HG03432 (cell line): ENCODE data around the gene SRPRB.

Source experiments
- ATAC-seq: cut with Tn5 transposase; IDR thresholded peaks from one replicate; pipeline ENCODE4 v1.9.1; 2021; ENCODE audit warnings: mild to moderate bottlenecking, moderate library complexity; ENCODE audit not compliant: unreplicated experiment

Gene SRPRB, protein sequence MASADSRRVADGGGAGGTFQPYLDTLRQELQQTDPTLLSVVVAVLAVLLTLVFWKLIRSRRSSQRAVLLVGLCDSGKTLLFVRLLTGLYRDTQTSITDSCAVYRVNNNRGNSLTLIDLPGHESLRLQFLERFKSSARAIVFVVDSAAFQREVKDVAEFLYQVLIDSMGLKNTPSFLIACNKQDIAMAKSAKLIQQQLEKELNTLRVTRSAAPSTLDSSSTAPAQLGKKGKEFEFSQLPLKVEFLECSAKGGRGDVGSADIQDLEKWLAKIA

DNA sequence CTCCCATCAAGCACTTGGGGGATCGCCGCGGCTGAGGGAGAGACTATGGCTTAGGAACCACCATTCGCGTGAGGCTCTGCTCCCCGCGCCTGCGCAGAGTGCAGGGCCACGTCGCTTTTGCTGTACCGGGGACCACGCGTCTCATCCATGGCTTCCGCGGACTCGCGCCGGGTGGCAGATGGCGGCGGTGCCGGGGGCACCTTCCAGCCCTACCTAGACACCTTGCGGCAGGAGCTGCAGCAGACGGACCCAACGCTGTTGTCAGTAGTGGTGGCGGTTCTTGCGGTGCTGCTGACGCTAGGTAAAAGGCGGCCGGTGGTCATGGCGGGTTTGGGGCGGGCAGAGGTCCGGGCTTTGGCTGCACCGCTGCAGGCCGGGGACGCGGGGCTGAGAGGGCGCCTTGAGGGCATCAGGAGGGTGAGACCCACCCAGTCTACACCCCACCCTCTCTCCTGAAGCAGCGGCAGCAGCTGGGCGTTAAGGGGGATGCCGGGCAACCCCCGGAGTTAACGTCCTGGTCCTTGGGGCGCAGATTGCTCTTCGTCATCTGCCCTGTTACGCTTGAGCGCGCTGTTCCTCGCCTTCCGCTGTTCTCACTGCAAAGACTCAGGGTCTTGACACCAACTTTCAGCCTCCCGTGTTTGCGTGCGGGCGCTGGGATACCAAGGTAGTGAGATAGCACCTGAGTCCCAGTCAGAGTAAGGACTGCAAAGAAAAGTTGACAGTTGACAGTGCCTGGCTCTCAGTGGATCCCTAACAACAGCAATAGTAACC lies at the start of gene SRPRB:
Gene SRPRB (plus strand): TSS at position 114 of the 774 bp plus-strand sequence. CDS start 34 bp downstream, at position 148.
- ATAC-seq, result peak; percentile 99

- no peak for ATAC-seq
Measured at GRCh38 chr3:133756716-133757694, 48.6 kb upstream of the SRPRB start.

DNA sequence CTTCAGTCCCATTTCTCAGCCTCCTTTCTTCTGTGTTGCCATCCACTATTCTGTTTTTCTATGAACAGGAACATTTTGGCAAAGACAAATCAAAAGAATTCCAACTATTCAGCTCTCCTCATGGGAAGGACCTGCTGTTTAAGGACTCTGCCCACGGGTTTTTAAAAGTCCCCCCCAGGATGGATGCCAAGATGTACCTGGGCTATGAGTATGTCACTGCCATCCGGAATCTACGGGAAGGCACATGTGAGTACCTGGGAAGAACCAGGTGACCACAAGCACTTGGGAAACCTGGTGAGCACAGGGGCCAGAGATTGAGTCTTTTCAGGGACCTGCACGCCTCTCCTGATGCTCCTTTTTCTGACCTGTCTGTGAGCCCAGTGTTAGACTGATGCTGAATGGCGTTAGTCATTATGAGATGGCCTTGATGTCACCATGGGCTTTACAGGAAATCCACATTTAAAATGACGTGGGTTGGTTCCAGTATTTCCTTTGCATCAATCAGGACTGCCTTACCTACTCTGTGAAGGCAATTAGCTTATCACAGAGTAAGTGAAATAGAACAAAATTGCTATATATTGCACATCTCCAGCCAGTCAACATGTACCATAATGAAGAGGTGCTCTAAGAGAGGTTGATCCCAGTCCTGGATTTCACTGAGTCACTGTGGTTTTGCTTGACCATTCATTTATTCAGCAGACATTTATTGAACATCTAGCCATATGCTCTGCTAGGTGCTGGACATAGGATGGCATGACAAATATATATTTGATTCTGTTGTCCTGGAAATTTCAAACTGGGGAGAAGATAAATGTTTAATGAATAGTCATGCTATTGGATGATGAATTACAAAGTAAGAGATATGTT lies 47.7 kb upstream of the SRPRB start:
- ATAC-seq, result no peak

- ATAC-seq, result no peak
Measured at GRCh38 chr3:133758568-133758928, 47.1 kb upstream of the SRPRB start.

DNA sequence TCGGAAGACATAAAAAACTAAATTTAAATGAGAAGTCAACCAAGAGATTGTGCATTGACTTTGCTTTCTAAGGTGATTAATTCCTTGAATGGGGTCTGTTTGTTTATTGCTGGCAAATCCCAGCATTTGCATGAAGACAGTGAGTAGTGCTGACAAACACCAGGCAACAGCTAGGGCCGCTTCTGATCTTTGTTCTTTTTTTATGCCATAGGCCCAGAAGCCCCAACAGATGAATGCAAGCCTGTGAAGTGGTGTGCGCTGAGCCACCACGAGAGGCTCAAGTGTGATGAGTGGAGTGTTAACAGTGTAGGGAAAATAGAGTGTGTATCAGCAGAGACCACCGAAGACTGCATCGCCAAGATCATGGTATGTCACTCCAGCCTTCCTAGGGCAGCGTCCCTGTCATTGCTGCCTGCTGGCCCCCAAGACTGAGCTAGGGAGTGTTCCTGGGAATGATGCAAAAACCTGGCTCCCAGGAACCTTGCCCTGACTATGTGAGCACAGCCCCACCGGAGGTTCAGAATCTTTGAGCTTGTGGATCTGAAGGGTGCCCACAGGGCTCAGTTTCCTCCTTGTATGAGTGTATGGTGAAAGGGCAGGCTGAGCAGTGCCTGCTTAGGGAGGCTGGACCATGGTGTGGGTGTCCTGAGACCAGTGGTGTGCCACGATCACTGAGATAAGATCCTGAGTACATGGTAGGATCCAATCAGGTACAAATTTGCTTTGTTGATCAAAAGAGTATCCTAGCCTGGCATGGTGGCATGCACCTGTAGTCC lies 46.5 kb upstream of the SRPRB start:
- ATAC-seq, result no peak

GRCh38 chr3:133759740-133760305 lies 45.8 kb upstream of the SRPRB start:
- ATAC-seq, result no peak

DNA sequence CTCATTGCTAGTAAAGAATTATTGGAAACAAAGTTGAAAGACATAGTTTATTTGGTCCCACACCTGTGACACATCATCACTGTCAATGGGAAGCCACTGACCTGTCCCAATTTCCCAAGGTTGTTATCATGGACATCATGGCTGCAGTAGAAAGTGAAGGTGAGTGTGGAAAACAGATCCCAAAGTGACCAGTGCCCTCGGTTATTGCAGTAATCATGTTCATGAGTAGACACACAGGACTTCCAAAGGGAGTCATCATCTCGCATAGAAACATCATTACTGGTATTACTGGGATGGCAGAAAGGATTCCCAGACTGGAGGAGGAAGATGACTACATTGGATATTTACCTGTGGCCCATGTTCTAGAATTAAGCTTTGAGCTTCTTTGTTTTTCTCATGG lies 44.7 kb upstream of the SRPRB start:
- ATAC-seq, result no peak

GRCh38 chr3:133761605-133762484 lies 43.8 kb upstream of the SRPRB start:
- no peak for ATAC-seq

- ATAC-seq, result no peak
Measured at GRCh38 chr3:133762539-133762938, 43.1 kb upstream of the SRPRB start.

DNA sequence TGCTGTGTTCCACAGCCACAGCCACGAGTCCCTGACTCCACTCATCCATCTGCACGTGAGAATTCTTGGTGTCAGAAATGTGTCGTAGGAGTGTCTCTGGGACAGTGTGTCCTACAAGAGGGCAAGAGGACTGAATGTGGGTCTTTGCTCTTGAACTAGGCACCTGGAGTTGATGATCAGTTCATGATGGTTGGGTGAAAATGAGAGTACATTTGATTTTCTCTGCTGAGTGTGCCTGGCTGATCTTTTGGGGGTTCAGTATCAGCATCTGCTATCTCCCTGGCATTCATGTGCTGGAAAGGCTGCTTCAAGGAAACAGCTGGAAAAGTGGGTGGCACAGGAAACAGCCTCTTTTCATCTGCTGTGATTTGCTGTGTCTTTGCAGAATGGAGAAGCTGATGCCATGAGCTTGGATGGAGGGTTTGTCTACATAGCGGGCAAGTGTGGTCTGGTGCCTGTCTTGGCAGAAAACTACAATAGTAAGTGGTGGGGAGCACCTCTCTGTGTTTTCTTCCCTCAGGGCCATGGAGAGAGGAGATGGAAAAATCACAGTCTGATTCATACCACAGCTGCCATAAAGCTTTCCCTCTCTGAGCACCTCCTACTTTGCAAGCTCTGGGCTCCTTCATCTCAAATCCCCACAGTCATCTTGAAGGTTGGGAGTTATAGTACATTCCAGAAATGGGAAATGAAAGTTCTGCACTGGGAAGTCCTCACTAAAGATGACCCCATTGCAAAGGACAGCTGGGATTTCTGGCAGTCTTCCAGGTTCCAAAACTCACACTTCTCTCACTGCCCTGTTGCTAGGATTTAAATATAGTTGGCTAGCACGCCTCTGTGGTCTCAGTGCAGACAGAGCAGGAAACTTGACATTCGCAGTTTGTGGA lies 41.6 kb upstream of the SRPRB start:
- ATAC-seq, result no peak

GRCh38 chr3:133765256-133765655 lies 40.4 kb upstream of the SRPRB start:
- ATAC-seq, result no peak

DNA sequence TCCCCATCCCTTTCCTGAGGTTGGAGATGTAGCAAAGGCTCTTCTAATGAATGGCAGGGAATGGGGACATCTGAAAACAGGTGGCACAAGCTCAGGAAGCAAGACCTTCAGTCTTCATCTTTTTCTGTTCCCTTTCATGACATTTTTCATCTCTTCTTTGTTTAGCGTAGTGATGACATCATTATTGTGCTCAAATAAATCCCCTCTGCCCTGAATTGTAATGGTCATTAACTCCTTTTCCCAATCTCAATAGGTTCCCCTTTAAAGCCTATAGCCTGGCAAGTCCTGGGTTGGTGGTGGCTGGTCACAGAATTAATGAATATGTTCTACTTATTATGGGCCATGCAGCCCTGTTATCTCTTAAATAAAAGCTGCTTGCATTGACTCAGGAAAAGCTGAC lies 38.0 kb upstream of the SRPRB start:
- ATAC-seq, result no peak

GRCh38 chr3:133769536-133769935 lies 36.1 kb upstream of the SRPRB start:
- ATAC-seq, result no peak

GRCh38 chr3:133773732-133774131 lies 31.9 kb upstream of the SRPRB start:
- ATAC-seq, result no peak

DNA sequence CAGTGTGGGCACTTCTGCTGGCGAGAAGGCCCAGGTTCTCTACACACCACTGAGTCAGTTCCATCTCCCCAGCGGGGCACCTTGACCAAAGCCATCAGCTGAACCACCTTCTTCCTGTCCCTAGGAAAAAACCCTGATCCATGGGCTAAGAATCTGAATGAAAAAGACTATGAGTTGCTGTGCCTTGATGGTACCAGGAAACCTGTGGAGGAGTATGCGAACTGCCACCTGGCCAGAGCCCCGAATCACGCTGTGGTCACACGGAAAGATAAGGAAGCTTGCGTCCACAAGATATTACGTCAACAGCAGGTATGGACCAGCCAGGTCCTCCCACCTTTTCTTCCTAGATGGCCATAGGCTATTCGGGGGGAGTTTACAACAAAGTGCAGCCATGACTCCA lies 30.3 kb upstream of the SRPRB start:
- ATAC-seq, result no peak

- ATAC-seq, result no peak
Measured at GRCh38 chr3:133775835-133776234, 29.8 kb upstream of the SRPRB start.

GRCh38 chr3:133776794-133777438 lies 28.7 kb upstream of the SRPRB start:
- no peak for ATAC-seq
